Upper lobe of left lung (tissue), 4 donors: ENCODE data around the gene PPP6R1.

Experiments
- CTCF ChIP-seq, 6 experiments: fragments of 450-650 bp in 4 of 6; fragments of 200-600 bp in 2 of 6; sonication (generic) in 2 of 6; IDR thresholded peaks; one replicate each; pipeline ENCODE4 v1.5.1; 2016 to 2019; ENCODE audit warnings: antibody characterized with exemption in 6 of 6
- EP300 ChIP-seq, 4 donors: sonication (generic); formaldehyde crosslinking; IDR thresholded peaks; one replicate each; pipeline ENCODE4 v1.5.1; 2017; ENCODE audit warnings: antibody characterized with exemption in 4 of 4, control low read depth in 2 of 4
- POLR2A ChIP-seq, 4 donors: fragments of 450-650 bp; IDR thresholded peaks; one replicate each; pipeline ENCODE4 v1.5.1; 2016 to 2017; ENCODE audit warnings: antibody characterized with exemption in 4 of 4, mild to moderate bottlenecking in 2 of 4

GRCh38 chr19:55232286-55232602 lies 26.6 kb downstream of the PPP6R1 start:
- TF ChIP-seq POLR2A (IDR thresholded peaks at IDR 0.05) (no peak), CTCF (IDR thresholded peaks at IDR 0.05) (no peak), EP300 (IDR thresholded peaks at IDR 0.05) (no peak)
